GM19023 (cell line): Measurements from ENCODE around the gene FRY.

Experiments used
- ATAC-seq: cut with Tn5 transposase; IDR thresholded peaks from one replicate; pipeline ENCODE4 v1.9.1; 2021; ENCODE audit warnings: mild to moderate bottlenecking, moderate library complexity; ENCODE audit not compliant: unreplicated experiment

The FRY gene

GRCh38 chr13:32165796-32166195, 134.2 kb downstream of the FRY start:
- no peak for ATAC-seq

- ATAC-seq: no peak
These were observed 136.6 kb downstream of the FRY start for GRCh38 chr13:32168131-32168530.

- ATAC-seq: no peak
These were observed 139.3 kb downstream of the FRY start for GRCh38 chr13:32170841-32171240.

- no peak for ATAC-seq
These were observed 142.3 kb downstream of the FRY start for GRCh38 chr13:32173881-32174280.

GRCh38 chr13:32174366-32174765, 142.8 kb downstream of the FRY start:
- no peak for ATAC-seq

- ATAC-seq: no peak
These were observed 143.7 kb downstream of the FRY start for GRCh38 chr13:32175307-32175706.

GRCh38 chr13:32175943-32176342, 144.4 kb downstream of the FRY start:
- ATAC-seq: no peak

GRCh38 chr13:32176696-32177095, 145.1 kb downstream of the FRY start:
- no peak for ATAC-seq

GRCh38 chr13:32178763-32179162, 147.2 kb downstream of the FRY start:
- ATAC-seq: no peak

GRCh38 chr13:32179708-32180107, 148.1 kb downstream of the FRY start:
- ATAC-seq: no peak

GRCh38 chr13:32187651-32188050, 156.1 kb downstream of the FRY start:
- ATAC-seq: no peak

GRCh38 chr13:32191452-32191998, 160.0 kb downstream of the FRY start:
- ATAC-seq: no peak

GRCh38 chr13:32195713-32196112, 164.1 kb downstream of the FRY start:
- ATAC-seq: no peak

GRCh38 chr13:32199168-32199567, 167.6 kb downstream of the FRY start:
- no peak for ATAC-seq

GRCh38 chr13:32200741-32201140, 169.2 kb downstream of the FRY start:
- no peak for ATAC-seq

- ATAC-seq: no peak
These were observed 170.2 kb downstream of the FRY start for GRCh38 chr13:32201809-32202208.

GRCh38 chr13:32202268-32202667, 170.7 kb downstream of the FRY start:
- no peak for ATAC-seq

GRCh38 chr13:32203221-32203620, 171.6 kb downstream of the FRY start:
- ATAC-seq: no peak

GRCh38 chr13:32203736-32204135, 172.2 kb downstream of the FRY start:
- no peak for ATAC-seq

- ATAC-seq: no peak
These were observed 174.0 kb downstream of the FRY start for GRCh38 chr13:32205431-32206096.

GRCh38 chr13:32206097-32206740, 174.6 kb downstream of the FRY start:
- no peak for ATAC-seq

GRCh38 chr13:32208860-32209259, 177.3 kb downstream of the FRY start:
- no peak for ATAC-seq
